Endometrial microvascular endothelial cells (primary cell): ENCODE measurements around the gene SIX2. TPM values are rescaled to one million over a fixed set of nuclear protein-coding genes. Genes with fewer than 3 reads are reported as not detected.

Source experiments
- in situ Hi-C: cut with HindIII; loops from 2 replicates; pipeline ENCODE4 v1.10.0; 2017; ENCODE audit warnings: low sequenced_read_pairs, low pct_unique_long_range_greater_than_20kb; ENCODE audit errors: inconsistent ontology term
- total RNA-seq: library from RNA; depleted of rRNA; stranded (reverse); fragments of >200 nt; gene quantifications from one replicate; pipeline ENCODE4 v1.2.3, GENCODE V29; 2015; ENCODE audit errors: inconsistent ontology term

SIX2 gene
- total RNA-seq, 1 donor from 2014 or later, result not detected

DNA sequence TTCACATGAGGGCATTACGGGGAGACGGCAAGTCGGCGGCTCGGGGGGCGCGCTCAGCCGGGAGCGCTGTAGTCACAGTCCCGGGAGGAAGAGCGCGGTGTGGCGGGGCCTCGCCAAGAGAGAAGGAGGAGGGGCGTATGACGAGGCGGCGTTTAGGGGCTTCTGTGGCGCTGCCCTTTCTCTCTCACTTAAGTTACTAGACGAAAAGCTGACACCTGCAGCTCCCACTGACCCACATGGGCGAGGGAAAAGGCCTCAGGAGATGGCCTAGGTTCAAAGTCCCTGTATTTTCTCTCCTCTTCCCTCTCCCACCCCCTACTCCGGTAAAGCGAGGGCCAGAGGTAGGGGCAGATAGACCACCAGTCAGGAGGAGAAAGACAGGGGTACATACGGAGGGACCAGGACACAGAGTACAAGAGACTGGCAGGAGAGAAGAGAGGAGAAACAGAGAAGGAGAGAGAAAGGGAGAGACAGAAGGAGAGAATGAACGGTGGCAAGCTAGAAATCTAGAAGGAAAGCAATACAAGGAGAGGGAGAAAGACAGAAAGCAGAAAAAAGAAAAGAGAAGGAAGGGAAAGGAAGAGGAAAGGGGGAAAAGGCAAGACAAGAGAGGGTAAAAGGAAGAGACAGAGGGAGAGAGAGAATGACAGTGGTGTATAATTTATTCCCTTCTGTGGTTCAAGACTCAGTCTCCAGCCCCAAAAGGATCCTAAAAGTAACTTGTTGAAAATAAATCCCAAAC is 3.8 kb downstream of the SIX2 start:
- in situ Hi-C loops, result no loop called here

DNA sequence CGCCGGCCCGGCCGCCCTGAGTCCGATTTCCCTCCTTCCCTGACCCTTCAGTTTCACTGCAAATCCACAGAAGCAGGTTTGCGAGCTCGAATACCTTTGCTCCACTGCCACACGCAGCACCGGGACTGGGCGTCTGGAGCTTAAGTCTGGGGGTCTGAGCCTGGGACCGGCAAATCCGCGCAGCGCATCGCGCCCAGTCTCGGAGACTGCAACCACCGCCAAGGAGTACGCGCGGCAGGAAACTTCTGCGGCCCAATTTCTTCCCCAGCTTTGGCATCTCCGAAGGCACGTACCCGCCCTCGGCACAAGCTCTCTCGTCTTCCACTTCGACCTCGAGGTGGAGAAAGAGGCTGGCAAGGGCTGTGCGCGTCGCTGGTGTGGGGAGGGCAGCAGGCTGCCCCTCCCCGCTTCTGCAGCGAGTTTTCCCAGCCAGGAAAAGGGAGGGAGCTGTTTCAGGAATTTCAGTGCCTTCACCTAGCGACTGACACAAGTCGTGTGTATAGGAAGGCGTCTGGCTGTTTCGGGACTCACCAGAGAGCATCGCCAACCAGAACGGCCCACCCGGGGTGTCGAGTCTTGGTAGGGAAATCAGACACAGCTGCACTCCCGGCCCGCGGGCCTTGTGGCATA is 4.6 kb downstream of the SIX2 start:
- in situ Hi-C loops, result no loop called here

DNA sequence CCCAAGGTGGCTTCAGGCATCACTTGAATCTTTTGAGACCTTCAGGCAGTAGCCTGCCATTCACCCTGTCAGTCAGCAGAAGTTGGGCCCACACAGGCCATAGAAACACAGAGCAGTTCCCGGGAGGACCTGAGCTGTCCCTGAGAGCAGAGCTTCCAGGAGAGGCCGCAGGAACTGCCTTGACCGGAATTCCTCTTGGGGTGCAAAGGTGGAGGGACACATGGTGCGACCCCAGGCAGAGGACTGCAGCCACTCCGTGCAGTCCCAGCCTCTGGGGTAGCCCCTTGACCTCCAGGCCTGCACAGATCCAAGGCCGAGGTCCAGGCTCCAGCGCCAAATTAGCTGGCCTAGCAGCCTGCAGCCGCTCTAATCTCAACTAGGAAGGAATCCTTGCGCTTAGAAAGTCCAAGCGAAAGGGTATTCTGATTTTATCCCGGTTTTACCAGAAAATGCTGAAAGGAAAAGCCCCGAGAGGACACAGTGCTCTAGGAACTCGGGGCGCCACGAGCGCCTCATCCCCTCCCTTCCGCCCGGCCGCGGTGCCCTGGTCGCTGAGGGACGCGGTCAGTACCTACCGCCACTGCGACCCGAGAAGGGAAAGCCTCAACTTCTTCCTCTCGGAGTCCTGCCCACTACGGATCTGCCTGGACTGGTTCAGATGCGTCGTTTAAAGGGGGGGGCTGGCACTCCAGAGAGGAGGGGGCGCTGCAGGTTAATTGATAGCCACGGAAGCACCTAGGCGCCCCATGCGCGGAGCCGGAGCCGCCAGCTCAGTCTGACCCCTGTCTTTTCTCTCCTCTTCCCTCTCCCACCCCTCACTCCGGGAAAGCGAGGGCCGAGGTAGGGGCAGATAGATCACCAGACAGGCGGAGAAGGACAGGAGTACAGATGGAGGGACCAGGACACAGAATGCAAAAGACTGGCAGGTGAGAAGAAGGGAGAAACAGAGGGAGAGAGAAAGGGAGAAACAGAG is 5.4 kb downstream of the SIX2 start:
- in situ Hi-C loops, result no loop called here

DNA sequence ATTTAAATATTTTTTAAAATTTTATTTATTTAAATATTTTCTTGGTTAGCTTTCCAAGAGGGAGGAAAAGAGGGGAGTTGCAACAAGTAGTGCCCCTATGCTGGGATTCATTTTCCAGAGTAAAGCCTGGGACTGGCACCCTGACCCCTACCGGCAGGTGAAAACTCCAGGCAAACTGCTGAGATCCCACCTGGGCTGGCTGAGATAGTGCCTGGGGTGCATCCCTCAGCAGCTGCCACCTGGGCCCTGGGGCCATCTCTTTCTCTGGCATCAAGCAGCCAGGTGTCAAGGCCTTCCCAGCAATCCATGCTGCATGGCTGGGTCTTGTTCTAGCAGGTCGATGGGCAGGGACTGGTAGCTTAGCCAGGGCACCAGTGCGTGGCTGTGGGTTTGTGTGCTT is 6.6 kb downstream of the SIX2 start:
- in situ Hi-C loops, result no loop called here

DNA sequence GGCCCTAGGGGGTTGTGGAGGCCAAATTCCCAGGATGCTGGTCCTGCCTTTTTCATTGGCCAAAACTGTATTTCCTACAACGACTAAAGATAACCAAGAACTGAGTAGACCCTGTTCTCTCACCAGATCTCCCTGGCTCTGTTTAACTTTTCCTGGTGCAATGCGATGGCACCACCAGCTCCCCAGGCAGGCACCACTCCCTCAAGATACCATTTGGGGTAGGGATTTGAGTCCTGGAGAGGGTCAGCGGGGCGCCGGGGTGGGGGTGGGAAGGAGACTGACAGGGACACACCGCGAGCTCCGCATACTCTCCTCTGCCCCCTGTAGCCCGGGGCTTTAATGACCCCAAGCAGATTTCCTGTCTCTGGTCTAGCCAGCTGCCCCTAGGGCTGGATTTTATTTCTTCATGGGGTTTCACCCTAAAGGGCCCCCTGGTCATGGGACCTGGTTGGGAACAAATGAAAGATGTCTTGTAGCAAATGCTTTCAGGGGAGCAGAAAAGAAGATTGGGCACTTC is 7.3 kb downstream of the SIX2 start:
- in situ Hi-C loops, result no loop called here

DNA sequence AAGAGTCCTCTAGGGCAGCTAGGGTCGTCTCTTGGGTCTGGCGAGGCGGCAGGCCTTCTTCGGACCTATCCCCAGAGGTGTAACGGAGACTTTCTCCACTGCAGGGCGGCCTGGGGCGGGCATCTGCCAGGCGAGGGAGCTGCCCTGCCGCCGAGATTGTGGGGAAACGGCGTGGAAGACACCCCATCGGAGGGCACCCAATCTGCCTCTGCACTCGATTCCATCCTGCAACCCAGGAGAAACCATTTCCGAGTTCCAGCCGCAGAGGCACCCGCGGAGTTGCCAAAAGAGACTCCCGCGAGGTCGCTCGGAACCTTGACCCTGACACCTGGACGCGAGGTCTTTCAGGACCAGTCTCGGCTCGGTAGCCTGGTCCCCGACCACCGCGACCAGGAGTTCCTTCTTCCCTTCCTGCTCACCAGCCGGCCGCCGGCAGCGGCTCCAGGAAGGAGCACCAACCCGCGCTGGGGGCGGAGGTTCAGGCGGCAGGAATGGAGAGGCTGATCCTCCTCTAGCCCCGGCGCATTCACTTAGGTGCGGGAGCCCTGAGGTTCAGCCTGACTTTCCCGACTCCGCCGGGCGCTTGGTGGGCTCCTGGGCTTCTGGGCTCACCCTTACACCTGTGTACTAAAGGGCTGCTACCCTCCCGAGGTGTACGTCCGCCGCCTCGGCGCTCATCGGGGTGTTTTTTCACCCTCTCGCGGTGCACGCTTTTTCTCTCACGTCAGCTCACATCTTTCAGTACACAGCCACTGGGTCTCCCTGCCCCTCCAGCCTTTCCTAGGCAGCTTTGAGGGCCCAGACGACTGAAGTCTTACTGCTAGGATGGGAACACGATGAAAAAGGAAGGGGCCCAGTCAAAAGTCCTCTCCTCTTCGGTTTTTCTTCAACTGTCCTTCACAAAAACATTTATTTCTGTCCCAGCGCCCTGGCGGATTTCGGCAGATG is 8.1 kb downstream of the SIX2 start:
- in situ Hi-C loops, result no loop called here

DNA sequence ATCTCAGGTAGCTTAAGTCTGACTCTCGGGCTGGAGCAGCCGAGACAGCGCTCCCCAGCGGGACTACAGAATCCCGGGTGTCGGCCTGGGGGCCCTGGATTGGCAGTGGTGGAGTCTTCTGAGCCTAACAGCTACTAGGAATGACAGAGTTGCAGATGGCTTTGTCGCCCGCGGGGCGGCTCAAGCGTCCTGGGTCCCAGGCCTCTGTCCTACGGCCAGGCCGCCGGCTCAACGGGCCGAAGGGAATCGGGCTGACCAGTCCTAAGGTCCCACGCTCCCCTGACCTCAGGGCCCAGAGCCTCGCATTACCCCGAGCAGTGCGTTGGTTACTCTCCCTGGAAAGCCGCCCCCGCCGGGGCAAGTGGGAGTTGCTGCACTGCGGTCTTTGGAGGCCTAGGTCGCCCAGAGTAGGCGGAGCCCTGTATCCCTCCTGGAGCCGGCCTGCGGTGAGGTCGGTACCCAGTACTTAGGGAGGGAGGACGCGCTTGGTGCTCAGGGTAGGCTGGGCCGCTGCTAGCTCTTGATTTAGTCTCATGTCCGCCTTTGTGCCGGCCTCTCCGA is 8.8 kb downstream of the SIX2 start:
- in situ Hi-C loops, result no loop called here

DNA sequence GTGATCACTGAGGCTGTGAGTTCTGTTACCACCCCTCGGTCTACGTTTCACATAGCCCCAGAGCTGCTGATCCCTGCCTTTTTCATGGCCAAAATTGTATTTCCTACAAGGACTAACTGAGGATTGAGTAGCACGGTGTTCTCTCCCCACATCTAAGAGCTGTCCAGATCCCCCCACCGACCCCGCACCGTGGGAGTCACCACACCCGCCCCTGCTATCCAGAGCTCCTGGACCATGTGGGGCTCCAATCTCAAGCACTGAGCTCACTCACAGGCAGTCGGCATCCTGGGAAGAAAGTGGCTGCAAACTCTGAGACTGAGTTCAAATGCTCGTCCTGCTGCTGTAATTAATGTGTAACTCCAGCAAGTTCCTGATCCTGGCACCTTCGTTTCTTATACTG is 9.7 kb downstream of the SIX2 start:
- in situ Hi-C loops, result no loop called here

DNA sequence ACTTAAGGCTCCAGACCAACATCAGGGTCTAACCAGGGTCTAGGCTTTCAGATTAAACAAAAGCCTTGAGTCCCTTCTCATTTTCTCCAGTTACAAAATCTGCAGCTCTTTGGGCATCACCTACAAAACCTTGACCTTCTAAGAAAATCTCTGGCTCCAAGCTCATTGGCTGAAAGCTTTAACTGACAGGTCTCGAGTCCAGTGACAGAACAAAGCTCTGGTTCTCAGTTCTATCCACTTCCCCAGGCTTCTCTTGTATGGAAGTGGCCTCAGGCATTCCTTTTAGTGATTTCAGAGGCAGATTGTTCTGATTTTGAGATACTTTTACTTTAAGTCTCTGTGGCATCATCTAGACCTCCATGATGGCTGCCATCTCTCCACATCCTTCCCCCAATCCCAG is 11.3 kb downstream of the SIX2 start:
- in situ Hi-C loops, result no loop called here

DNA sequence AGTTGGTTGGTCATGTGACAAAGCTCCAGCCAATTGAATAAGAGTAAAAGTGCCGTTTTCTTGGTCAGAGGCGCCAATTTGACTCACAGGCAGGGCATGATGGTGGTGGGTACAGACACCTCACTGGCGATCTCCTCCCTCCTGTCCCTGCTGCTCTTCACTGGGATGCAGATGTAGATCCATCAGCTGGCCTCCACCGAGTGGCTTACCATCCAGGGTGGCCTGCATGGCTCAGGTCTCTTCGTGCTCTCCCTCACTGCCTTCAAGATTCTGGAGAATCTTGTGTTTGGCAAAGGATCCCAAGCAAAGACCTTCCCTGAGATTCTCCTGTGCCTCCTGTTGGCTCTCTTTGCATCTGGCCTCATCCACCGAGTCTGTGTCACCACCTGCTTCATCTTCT is 12.9 kb downstream of the SIX2 start:
- in situ Hi-C loops, result no loop called here

DNA sequence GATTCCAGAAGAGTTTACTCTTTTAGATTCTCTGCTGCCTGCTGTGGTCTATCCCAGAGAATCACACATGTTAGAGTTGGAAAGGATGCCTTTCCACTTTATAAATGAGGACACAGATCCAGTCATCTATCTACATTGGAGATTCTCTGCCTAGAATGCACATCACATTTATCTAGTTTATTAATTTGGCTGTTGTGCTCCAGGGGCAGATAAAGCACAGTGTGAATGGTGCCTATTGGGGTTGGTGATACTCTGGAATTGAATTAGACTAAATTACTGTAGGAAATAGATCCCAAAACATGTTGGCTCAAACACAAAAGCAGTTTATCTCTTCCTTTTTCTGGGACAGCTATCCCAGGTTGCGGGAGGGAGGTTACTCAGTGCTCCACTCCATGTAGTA is 14.9 kb downstream of the SIX2 start:
- in situ Hi-C loops, result no loop called here

DNA sequence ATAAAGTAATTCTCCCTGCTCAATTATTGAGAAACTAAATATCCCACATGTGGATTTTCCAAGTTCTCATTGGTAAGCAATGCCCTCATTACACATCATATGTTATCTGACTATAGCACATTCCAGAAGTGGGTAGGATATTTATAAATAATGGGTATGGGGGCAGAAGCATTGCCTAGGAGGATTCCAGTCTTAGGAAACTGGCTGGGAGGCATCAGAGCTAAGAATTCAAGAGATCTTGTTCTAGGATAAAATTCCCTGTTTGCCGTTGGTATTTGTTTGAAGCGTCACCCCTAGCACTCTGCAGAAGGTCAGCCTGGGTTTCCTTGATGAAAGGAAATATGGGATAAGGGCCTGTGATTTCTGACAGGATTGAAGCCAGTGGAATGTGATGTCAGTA is 20.1 kb downstream of the SIX2 start:
- in situ Hi-C loops, result no loop called here

DNA sequence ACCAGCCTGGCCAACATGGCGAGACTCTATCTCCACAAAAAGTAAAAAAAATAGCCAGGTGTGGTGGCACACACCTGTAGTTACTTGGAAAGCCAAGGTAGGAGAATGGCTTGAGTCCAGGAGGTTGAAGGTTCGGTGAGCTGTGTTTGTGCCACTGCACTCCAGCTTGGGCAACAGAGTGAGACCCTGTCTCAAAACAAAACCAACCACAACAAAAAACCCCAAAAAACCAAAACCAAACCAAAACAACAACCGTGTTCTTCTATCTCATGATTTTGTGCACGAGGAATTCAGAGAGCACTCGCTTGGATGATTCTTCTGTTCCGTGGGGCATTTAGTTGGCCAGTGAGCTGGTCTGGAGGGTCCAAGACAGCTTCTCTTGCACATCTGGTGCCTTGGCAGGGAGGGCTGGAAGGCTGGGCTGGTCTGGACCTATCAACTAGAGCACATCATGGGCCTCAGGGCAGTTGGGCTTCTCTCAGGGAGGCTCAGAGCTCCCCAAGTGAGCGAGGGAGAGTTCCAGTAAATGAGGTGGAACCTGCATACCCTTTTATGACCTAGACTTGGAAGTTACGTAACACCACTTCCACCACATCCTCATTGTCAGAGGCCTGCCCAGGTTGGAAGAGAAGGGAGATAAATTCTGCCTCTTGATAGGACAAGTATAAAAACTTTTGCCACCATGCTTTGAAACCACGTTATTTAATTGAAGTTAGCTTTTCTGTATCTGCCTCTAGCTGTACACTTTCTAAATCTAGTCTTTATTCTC is 25.2 kb downstream of the SIX2 start:
- in situ Hi-C loops, result no loop called here

DNA sequence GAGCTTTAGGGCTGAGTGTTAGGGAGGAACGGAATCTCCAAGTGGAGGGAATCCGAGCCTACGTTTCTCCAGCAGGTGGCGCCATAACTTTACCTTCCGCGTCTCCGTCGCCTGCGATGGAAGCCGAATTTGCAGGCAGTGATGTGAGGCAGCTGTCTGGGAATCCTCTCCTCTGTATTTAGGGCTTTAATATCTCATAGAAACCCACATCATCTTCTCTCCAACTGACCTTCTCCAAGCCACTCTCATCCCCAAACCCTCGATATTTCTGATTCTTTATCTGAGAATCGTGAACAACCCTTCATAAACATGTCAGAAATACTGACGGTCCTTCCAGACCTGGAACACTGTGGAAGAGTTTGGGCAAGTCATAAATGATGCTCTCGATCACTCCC is 27.5 kb downstream of the SIX2 start:
- in situ Hi-C loops, result no loop called here

DNA sequence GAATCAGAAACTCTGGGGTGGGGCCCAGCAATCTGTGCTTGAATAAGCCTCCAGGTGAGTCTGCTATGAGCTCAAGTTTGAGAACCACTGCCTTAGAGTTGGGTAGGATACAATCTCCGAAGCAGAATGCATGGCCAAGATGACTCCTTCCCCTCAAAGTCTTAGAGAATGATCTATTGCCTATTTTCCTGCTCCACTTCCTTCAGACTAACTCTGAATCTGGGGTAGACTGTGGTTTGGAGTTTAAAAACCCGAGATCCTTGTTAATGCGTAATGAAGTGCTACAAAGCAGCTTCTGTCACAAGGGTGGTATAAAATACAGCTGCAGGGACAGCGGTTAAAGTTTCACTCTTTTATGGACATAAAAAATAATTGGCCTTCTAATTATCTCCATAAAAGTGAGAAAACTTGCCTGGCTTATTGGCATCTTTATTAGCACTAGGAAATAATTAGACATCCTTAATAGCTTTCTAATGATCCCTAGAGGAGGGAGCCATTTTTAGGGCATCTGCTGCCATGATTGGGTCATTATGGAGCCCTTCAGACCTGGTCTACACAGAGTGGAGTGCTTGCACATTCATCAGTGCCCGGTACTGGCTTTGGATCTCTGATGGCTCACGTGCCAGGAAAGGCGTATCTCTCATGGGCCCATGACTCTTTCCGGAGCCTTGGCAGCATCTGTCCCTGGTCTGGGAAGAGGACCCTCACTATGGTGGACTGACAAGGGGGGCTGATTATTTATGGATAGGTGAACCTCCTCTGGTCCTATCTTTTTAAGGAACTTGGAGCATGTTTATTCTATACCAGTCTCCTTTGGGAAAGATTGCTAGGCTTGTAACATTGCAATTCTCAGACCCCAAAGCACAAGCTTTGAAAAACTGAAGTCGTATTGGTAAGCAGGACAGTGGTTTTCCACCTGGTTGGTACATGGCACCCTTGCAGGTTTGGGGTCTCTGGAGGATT is 28.2 kb downstream of the SIX2 start:
- in situ Hi-C loops, result no loop called here

DNA sequence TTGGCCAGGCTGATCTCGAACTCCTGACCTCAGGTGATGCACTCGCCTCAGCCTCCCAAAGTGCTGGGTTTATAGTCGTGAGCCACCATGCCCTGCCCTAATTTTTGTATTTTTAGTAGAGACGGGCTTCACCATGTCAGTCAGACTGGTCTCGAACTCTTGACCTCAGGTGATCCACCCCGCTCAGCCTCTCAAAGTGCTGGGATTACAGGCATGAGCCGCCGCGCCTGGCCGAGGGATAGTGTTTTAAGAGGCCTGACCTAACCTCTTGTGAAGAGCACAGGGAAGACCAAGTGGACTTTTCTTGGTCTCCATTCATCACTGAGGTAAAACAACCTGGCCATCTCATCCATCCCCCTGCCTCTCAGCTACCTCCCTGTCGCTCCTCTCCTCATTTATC is 29.7 kb downstream of the SIX2 start:
- in situ Hi-C loops, result no loop called here
